ENCODE results near the gene OSBPL2. TPM values are rescaled to one million over a fixed set of nuclear protein-coding genes. Genes with fewer than 3 reads are reported as not detected.

Gene OSBPL2
- total RNA-seq, 1 donor, result 21.1 TPM

DNA sequence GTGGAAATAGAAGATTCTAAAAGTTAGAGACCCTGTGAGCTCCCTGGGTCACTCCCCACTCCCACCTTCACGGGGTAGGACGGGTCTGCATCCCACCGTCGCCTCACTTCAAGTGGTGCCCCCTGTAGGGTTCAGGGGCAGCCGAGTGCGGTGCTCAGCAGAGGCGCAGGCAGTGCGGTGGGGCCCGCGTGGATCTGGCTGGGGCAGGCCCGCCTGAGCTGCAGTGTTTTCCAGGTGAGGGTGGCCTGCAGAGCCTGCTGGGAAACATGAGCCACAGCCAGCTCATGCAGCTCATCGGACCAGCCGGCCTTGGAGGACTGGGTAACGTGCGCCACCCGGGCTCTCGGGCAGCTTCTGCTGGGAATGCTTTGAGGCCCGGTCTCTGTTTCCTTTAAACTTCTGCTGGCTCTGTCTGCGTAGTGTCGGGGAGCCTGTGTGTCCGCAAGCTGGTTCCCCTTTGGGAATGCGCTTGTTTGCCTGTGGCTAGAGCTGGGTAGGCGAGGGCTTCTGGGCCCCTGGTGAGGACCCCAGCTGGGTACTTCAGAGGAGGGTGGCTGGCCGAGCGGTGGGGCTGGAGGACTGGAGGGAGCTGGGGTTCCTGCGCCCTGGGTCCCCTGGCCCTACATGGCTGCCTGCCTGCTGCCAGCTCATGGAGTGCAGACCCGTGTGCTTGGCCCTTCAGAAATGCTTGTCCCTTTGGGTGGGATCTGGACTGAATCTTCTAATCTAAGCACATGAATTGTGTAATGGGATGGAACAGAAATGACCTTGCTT is 68.3 kb downstream of the OSBPL2 start:
- no peak for DNase-seq (ENCODE audit: low read depth)
- no peak overlapping the region for H3K4me3 ChIP-seq (ENCODE audit: low read depth, low read length)
- TF ChIP-seq, protein P1, sequence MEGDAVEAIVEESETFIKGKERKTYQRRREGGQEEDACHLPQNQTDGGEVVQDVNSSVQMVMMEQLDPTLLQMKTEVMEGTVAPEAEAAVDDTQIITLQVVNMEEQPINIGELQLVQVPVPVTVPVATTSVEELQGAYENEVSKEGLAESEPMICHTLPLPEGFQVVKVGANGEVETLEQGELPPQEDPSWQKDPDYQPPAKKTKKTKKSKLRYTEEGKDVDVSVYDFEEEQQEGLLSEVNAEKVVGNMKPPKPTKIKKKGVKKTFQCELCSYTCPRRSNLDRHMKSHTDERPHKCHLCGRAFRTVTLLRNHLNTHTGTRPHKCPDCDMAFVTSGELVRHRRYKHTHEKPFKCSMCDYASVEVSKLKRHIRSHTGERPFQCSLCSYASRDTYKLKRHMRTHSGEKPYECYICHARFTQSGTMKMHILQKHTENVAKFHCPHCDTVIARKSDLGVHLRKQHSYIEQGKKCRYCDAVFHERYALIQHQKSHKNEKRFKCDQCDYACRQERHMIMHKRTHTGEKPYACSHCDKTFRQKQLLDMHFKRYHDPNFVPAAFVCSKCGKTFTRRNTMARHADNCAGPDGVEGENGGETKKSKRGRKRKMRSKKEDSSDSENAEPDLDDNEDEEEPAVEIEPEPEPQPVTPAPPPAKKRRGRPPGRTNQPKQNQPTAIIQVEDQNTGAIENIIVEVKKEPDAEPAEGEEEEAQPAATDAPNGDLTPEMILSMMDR (IDR thresholded peaks at IDR 0.05; ENCODE audit: insufficient read depth, low read length), result no peak

DNA sequence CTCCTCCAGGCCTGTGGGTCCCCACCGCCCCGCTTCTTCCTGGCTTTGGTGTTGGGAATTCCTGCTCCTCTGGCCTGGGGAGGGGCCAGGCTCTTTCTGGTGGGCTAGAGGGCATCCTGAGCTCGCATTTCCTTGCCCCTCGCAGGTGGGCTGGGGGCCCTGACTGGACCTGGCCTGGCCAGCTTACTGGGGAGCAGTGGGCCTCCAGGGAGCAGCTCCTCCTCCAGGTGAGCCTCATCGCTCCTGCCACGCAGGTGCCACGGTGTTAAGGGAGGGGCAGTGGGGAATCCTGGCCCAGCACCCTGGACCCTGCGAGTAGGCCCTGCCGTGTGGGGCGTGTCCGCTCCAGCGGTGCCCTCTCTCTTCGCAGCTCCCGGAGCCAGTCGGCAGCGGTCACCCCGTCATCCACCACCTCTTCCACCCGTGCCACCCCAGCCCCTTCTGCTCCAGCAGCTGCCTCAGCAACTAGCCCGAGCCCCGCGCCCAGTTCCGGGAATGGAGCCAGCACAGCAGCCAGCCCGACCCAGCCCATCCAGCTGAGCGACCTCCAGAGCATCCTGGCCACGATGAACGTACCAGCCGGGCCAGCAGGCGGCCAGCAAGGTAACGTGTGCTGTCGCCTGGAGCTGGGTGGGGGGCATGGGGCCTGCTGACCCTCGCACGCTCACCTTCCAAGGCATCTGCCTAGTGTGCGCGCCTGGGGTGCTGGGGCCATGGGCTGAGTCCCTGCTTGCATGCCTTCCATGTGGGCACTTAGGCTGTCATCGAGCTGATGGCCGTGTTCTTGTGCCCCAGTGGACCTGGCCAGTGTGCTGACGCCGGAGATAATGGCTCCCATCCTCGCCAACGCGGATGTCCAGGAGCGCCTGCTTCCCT is 69.1 kb downstream of the OSBPL2 start:
- no peak for DNase-seq (ENCODE audit: low read depth)
- TF ChIP-seq, protein P1 (IDR thresholded peaks at IDR 0.05; ENCODE audit: insufficient read depth, low read length), result no peak
- H3K4me3 ChIP-seq (ENCODE audit: low read depth, low read length), result no peak overlapping the region

DNA sequence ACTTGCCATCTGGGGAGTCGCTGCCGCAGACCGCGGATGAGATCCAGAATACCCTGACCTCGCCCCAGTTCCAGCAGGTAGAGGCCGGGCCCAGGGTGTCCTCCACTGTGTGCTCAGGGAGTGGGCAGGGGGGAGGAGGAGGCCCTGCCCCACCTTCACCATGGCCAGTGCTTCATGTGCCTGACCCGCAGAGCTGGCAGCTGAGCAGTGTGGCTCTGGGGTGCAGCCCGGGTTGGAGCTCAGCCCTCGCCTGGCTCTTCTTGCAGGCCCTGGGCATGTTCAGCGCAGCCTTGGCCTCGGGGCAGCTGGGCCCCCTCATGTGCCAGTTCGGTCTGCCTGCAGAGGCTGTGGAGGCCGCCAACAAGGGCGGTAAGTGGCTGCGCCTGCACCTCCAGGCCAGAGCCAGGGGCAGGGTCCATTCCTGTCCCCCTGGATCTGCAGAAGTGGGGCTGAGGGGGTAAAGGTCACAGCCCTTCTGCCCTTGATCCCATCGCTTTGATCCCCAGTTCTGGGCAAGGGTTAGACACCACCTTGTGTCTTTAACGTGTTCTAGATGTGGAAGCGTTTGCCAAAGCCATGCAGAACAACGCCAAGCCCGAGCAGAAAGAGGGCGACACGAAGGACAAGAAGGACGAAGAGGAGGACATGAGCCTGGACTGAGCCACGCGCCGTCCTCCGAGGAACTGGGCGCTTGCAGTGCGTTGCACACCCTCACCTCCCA is 69.9 kb downstream of the OSBPL2 start:
- H3K4me3 ChIP-seq (ENCODE audit: low read depth, low read length), result no peak overlapping the region
- DNase-seq (ENCODE audit: low read depth), result no peak
- TF ChIP-seq, protein P1 (IDR thresholded peaks at IDR 0.05; ENCODE audit: insufficient read depth, low read length), result no peak

DNA sequence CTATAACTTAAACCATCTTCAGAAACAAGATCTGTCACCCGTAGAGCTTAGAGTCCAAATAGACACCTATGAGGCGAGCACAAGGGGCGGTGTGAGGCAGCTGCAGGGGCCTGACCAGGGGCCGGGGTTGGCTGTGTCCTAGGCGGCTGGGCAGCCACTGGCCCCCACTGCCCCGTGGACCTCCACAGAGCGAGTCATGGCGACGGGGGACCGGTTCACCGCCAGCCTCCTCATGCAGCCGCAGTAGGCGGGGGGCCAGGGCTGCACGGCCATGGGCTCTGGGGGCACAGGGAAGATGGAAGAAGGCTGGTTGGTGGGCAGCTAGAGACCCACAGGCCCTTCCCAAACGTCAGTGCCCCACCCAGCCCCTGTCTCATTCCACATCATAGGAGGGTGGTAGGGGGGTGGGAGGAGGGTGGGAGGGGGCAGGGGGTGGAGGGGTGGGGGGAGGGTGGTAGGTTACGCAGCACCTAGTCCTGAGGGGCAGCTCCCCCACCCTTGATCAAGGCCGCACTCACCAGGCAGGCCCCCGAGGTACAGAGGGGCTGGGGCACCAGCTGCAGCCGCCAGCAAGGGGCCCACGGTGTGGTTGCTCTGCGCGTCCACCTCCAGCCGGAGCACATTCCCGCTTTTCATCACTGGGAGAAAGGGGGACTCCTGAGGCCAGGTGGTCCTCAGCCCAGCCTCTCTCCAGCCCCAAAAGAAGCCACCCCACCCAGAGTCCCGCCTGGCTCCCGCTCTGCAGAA is 71.0 kb downstream of the OSBPL2 start:
- no peak for DNase-seq (ENCODE audit: low read depth)
- H3K4me3 ChIP-seq (ENCODE audit: low read depth, low read length), result no peak overlapping the region
- TF ChIP-seq, protein P1 (IDR thresholded peaks at IDR 0.05; ENCODE audit: insufficient read depth, low read length), result no peak

DNA sequence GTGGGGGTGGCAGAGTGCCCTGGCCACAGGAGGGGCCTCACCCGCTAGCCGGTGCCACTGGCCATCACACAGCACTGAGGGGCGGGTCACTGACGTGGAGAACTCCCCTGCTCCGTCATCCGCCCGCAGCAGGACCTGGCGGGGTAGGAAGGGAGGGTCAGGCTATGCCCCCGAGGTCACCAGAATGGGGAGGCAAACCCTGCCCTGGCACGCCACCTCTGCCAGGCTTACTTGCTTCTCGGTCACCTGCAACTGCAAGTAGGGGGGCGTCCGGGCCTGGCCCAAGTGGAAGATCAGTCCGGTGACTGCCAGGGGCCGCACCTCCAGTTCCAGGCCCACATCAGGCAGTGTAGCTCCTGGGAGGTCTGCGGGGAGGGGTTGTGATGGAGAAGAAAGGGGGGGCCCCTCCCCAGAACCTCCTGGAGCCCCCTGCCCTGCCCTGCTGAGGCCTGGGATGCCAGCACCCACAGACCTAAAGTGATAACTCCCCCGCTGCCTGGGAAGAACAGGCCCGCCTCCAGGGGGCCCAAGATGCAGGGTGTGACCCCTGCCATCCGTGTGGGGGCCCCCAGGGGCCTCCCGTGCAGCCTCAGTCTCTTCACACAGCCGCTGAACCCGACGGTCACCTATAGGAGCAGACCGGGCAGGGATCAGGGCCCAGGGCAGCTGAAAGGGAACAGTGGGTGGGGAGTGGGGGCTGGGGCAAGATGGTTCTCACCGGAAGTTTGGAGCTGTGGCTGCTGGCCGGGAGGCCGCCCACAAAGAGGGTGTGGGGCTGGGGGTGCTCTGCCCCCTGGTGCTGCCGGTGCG is 71.8 kb downstream of the OSBPL2 start:
- no peak for DNase-seq (ENCODE audit: low read depth)
- H3K4me3 ChIP-seq (ENCODE audit: low read depth, low read length), result no peak overlapping the region
- TF ChIP-seq, protein P1 (IDR thresholded peaks at IDR 0.05; ENCODE audit: insufficient read depth, low read length), result no peak
